IPS DF 6.9 (cell line): ENCODE results near the gene ADAM12.

Source experiments
- DNase-seq: peaks from one replicate; pipeline ENCODE4 v3.0.0-alpha.2; 2013; ENCODE audit warnings: low read depth, low spot score
- H3K27ac ChIP-seq: one replicate; pipeline ENCODE4 v1.5.1; 2013; ENCODE audit warnings: low read length, control low read depth
- H3K27me3 ChIP-seq: 2 replicates; pipeline ENCODE4 v1.6.1; 2013; ENCODE audit warnings: mild to moderate bottlenecking, low read length; ENCODE audit not compliant: control insufficient read depth, insufficient read depth
- H3K36me3 ChIP-seq: 2 replicates; pipeline ENCODE4 v1.6.1; 2013; ENCODE audit warnings: low read length; ENCODE audit not compliant: control insufficient read depth, insufficient read depth
- H3K4me1 ChIP-seq: 2 replicates; pipeline ENCODE4 v1.6.1; 2013; ENCODE audit warnings: low read length; ENCODE audit not compliant: control insufficient read depth, insufficient read depth
- H3K4me3 ChIP-seq: 2 replicates; pipeline ENCODE4 v1.5.1; 2013; ENCODE audit warnings: mild to moderate bottlenecking, low read length
- H3K9me3 ChIP-seq: 2 replicates; pipeline ENCODE4 v1.6.1; 2013; ENCODE audit warnings: low read length, inconsistent platforms; ENCODE audit not compliant: control insufficient read depth, insufficient read depth
- WGBS: extraction: QIAGEN DNeasy Blood & Tissue Kit; methylation state at CpG from one replicate; pipeline ENCODE4 v1.1.7; 2013; ENCODE audit warnings: mixed read lengths, missing lambda C conversion rate; ENCODE audit not compliant: insufficient read length, insufficient coverage; 5-methylcytosine and 5-hydroxymethylcytosine counted together

ADAM12 gene

DNA sequence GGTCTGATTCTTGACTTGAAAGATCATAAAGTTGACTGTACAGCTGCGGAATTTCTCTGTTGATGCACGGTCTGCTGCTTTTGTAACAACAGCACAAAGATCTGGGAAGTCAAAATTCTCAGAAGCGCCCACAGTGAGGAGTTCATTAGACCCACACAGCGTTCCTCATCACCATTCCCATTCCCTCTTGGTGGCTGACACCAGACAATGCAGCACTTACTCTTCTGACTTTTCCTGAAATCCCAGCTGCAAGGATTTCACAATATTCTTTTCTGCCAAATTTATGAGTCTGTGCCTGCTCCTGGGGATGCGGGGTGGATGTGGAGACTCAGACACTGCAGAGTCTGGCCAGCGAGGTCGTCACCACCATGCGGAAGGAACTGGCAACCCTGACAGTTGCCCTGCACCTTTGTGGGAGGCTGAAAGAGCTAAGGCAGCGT, 258.0 kb downstream of the ADAM12 start:
- Histone ChIP-seq H3K9me3 (no peaks in the 10 kb centered on the region), H3K27ac (no peak overlapping the region), H3K36me3 (no peaks in the 10 kb centered on the region), H3K4me3 (no peak overlapping the region), H3K27me3 (no peaks in the 10 kb centered on the region), H3K4me1 (no peaks in the 10 kb centered on the region; the same call in 1 of the 2 replicates)
- DNase-seq, result no peak
- WGBS, result no CpG with 5 or more reads among the region's 9 CpGs

DNA sequence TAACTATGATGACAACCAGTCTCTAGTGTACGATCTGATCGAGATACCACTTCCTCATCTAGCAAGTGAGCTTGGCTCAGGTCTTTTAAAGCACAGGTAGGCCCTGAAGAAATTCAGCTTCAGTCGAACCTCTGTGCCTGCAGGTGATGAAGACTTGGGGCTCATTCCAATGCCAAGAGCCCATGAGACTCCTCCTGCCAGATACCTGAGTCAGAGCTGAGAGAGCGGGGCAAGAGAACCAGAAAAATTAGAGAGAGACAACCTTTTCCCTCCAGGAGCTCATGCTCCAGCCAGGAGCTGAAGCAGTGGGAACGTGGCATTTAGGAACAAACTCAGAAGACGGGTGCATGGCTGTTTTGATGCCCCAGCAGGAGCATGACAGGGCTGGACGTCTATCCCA, 259.3 kb downstream of the ADAM12 start:
- Histone ChIP-seq H3K9me3 (no peaks in the 10 kb centered on the region), H3K27me3 (no peaks in the 10 kb centered on the region), H3K4me1 (no peaks in the 10 kb centered on the region; the same call in 1 of the 2 replicates), H3K4me3 (no peak overlapping the region), H3K36me3 (no peaks in the 10 kb centered on the region), H3K27ac (no peak overlapping the region)
- no peak for DNase-seq
- WGBS, result no CpG with 5 or more reads among the region's 7 CpGs

DNA sequence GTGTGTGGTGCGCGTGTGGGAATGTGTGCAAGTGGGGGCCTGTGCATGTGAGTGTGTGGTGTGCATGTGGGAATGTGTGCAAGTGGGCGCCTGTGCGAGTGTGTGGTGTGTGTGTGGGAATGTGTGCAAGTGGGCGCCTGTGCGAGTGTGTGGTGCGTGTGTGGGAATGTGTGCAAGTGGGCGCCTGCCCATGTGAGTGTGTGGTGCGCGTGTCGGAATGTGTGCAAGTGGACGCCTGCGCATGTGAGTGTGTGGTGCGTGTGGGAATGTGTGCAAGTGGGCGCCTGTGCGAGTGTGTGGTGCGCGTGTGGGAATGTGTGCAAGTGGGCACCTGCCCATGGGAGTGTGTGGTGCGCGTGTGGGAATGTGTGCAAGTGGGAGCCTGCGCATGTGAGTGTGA, 259.7 kb downstream of the ADAM12 start:
- no peak for DNase-seq
- WGBS, result no CpG with 5 or more reads among the region's 21 CpGs

DNA sequence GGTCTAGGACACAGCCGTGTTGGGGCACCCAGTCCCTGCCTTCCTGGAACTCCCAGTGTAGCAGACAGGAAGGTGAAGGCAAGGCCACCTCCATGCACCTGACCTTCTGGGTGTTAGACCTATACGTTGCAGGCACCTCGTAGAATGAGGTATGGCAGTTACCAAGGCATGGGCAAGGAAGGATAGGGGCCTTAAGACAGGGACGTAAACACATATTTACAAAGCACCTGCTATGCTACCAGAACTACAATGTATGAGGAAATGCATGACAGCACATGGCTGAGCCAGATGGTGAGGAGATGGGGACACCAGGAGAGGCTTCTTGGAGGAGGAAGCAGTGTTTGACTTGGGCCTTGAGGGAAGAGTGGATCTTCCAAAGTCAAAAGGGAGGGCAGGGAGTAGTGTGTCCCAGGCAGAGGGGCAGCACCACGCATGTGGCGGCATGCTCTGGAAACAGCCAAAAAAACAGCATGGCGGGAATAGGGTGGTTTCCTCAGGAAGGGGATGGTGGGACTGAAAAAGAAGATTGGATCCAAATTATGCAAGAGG, 260.7 kb downstream of the ADAM12 start:
- DNase-seq, result no peak
- WGBS, result no CpG with 5 or more reads among the region's 7 CpGs

More for the DNA sequence above, 259.7 kb downstream of the ADAM12 start:
- H3K27ac ChIP-seq, result no peak overlapping the region
- no peaks in the 10 kb centered on the region for H3K27me3 ChIP-seq
- no peaks in the 10 kb centered on the region for H3K36me3 ChIP-seq
- H3K9me3 ChIP-seq, result no peaks in the 10 kb centered on the region
- H3K4me3 ChIP-seq, result no peak overlapping the region
- no peaks in the 10 kb centered on the region; the same call in 1 of the 2 replicates for H3K4me1 ChIP-seq

DNA sequence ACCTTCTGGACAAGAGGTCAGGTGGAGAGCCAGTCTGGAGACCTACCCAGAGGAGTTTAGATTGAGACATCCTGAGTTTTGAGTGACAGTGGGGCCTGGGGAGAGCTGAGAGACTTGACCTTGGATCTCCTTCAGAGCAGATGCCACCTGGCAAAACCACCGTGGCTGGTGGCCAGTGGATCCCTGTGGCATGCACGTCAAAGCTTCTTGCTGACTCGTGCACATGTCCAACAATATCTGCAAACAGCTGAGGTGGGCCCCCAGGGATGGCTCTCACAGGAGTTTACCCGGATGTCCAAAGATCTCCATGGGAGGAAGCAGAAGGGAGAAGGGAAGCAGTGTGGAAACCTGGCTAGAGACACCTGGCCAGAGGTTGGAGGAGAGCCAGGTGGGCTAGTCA, 261.4 kb downstream of the ADAM12 start:
- no peaks in the 10 kb centered on the region for H3K36me3 ChIP-seq
- H3K4me1 ChIP-seq, result no peaks in the 10 kb centered on the region; the same call in 1 of the 2 replicates
- DNase-seq, result no peak
- H3K4me3 ChIP-seq, result no peak overlapping the region
- no peaks in the 10 kb centered on the region for H3K27me3 ChIP-seq
- no peak overlapping the region for H3K27ac ChIP-seq
- H3K9me3 ChIP-seq, result no peaks in the 10 kb centered on the region
- no CpG with 5 or more reads among the region's 4 CpGs for WGBS

More for the DNA sequence above, 260.7 kb downstream of the ADAM12 start:
- no peaks in the 10 kb centered on the region for H3K9me3 ChIP-seq
- H3K4me1 ChIP-seq, result no peaks in the 10 kb centered on the region; the same call in 1 of the 2 replicates
- H3K27ac ChIP-seq, result no peak overlapping the region
- H3K36me3 ChIP-seq, result no peaks in the 10 kb centered on the region
- no peak overlapping the region for H3K4me3 ChIP-seq
- H3K27me3 ChIP-seq, result no peaks in the 10 kb centered on the region

DNA sequence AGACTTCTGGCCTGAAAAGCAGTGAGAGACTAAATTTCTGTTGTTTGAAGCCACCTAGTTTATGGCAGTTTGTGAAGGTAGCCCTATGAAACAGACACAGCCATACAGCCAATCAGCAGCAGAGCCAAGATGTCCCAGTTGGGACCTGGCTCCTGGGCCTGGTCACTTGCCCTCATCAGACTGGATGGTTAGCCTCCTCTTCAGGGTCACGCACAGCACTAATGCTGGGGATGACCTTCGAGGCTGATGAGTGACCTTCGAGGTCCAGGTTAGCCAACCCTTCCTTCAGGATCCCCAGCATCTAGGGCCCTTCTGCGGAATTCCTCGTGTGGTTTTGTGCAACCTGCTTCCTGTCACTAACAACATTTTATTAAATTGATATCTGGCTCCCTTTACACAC, 262.3 kb downstream of the ADAM12 start:
- WGBS, result no CpG with 5 or more reads among the region's 5 CpGs
- no peaks in the 10 kb centered on the region for H3K9me3 ChIP-seq
- H3K27ac ChIP-seq, result no peak overlapping the region
- no peak for DNase-seq
- H3K36me3 ChIP-seq, result no peaks in the 10 kb centered on the region
- no peak overlapping the region for H3K4me3 ChIP-seq
- no peaks in the 10 kb centered on the region for H3K27me3 ChIP-seq
- H3K4me1 ChIP-seq, result no peaks in the 10 kb centered on the region; the same call in 1 of the 2 replicates

DNA sequence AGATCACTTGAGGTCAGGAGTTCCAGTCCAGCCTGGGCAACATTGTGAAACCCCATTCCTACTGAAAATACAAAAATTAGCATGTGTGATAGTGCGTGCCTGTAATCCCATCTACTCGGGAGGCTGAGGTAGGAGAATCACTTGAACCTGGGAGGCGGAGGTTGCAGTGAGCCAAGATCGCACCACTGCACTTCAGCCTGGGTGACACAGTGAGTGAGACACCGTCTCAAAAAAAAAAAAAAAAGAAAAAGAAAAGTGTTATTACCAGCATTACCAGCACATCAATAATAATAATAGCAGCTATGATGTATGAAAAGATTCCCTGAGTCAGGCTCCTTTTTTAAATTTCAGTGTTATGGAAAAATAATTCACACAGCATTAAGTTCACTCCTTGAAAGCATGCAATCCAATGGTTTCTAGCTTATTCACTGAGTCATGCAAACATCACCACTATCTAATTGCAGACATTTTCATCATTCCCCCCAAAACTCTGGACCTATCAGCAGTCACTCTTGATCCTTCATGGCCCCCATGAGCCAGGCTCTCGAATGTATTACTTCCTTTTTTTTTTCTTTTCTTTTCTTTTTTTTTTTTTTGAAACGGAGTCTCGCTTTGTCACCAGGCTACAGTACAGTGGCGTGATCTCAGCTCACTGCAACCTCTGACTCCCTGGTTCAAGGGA, 263.5 kb downstream of the ADAM12 start:
- Histone ChIP-seq H3K4me1 (no peaks in the 10 kb centered on the region; the same call in 1 of the 2 replicates), H3K36me3 (no peaks in the 10 kb centered on the region), H3K4me3 (no peak overlapping the region), H3K9me3 (no peaks in the 10 kb centered on the region), H3K27me3 (no peaks in the 10 kb centered on the region), H3K27ac (no peak overlapping the region)
- no CpG with 5 or more reads among the region's 9 CpGs for WGBS
- DNase-seq, result no peak

DNA sequence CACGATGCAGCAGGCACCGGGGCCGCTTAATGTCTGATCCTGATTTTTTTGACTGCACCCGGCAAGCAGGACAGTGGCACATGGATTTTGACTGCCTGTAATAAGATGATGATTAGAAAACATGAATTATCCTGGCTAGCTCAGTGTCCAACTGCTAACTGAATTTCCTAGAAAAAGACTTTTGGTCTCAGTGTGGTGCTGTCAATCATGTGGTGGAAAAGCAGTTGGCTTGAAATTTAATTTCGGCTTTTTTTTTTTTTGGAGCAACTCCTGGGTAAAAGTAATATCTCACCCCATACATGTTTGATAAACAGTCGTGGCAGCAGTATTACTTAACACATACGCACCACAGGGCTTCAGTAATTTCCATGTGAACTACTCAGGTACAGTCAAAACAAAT, 264.2 kb downstream of the ADAM12 start:
- WGBS, result no CpG with 5 or more reads among the region's 7 CpGs
- Histone ChIP-seq H3K27ac (no peak overlapping the region), H3K4me1 (no peaks in the 10 kb centered on the region; the same call in 1 of the 2 replicates), H3K27me3 (no peaks in the 10 kb centered on the region), H3K4me3 (no peak overlapping the region), H3K9me3 (no peaks in the 10 kb centered on the region), H3K36me3 (no peaks in the 10 kb centered on the region)
- DNase-seq, result no peak

DNA sequence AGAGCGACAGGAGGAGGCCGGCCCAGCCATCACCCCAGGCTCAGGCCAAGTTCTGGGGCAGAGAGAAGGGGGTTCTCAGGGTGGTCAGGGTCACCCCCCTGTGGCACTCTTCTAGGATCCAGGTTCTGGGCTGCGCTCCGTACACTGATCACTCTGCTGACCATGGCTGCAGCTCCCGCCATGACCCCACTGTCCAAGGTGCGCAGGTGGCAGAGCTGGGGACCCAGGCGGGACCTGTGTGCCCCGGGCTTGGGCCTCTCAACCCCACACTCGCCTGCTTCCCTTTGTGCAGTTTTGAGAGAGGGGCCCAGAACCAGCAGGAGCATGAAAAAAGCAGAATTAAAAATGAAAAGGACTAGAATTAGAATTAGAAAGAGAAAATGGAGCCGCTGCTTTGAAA, 264.8 kb downstream of the ADAM12 start:
- Histone ChIP-seq H3K4me1 (no peaks in the 10 kb centered on the region; the same call in 1 of the 2 replicates), H3K36me3 (no peaks in the 10 kb centered on the region), H3K9me3 (no peaks in the 10 kb centered on the region), H3K4me3 (no peak overlapping the region), H3K27me3 (no peaks in the 10 kb centered on the region), H3K27ac (no peak overlapping the region)
- no CpG with 5 or more reads among the region's 10 CpGs for WGBS
- peak; percentile 9 for DNase-seq

DNA sequence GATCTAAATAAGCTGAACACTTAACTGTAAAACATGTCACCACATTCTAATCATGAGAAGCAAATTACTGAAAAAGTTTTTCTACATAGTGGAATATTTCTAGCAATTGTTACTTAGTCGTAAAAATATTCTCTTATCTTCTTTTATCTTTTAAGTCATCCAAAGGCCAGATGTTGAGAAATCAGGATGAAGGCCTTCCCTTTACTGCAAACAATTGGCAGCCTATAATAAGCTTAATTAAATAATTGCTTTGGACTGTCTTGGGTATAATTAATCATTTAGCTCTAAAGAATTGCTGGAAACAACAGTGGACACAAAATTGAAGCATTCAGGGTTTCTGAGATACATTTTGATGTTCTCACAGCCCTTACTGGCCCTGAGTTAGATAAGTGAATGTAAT, 265.4 kb downstream of the ADAM12 start:
- H3K27me3 ChIP-seq, result no peaks in the 10 kb centered on the region
- H3K4me3 ChIP-seq, result no peak overlapping the region
- no CpG with 5 or more reads among the region's 1 CpG for WGBS
- no peak overlapping the region for H3K27ac ChIP-seq
- no peak for DNase-seq
- H3K4me1 ChIP-seq, result no peaks in the 10 kb centered on the region; the same call in 1 of the 2 replicates
- no peaks in the 10 kb centered on the region for H3K36me3 ChIP-seq
- H3K9me3 ChIP-seq, result no peaks in the 10 kb centered on the region

DNA sequence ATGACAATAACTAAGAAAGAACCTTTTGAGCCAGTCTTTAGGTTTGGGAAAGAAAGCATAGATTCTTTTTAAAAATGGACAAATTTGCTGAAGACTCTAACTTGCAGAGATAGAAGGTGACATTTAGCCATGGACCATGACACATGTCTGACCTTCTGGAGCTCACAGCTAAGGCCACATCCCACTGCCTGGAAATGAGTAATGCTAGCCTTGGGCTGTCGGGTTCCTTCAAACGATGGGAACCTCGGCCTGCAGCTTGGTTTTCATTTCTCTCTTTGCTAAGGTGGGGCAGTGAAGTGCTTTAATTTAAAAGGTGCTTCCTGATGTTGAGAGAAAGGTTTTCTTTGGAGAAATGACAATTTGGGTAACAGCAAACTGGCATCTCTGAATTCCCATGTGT, 268.7 kb downstream of the ADAM12 start:
- H3K36me3 ChIP-seq, result no peaks in the 10 kb centered on the region
- no peaks in the 10 kb centered on the region for H3K9me3 ChIP-seq
- peaks cover 1% of the 10 kb centered on the region for H3K4me1 ChIP-seq
- no peak overlapping the region for H3K4me3 ChIP-seq
- no peak overlapping the region for H3K27ac ChIP-seq
- H3K27me3 ChIP-seq, result no peaks in the 10 kb centered on the region
- no peak for DNase-seq
- no CpG with 5 or more reads among the region's 3 CpGs for WGBS
